ENCODE measurements around the gene AKIRIN2. TPM values are rescaled to one million over a fixed set of nuclear protein-coding genes. Genes with fewer than 3 reads are reported as not detected.

Gene AKIRIN2
- total and polyA plus RNA-seq, 9 of the 15 experiments (the other 6 are each of a cell fraction or from before 2014, with no cell fraction given): 5.8 to 63.9 (median 28.1) TPM

- Histone ChIP-seq H3K9ac (ENCODE audit: insufficient read depth in 1 of 2, low read depth in 2 of 2, low read length in 2 of 2) (no peak overlapping the region), H3K27ac (ENCODE audit: extremely low read depth, low read depth, low read length) (no peak overlapping the region), H2AFZ (ENCODE audit: low read depth, low read length) (peak overlapping the region; percentile 55; the same call in 1 of the 2 replicates), H3K9me1 (ENCODE audit: control insufficient read depth, insufficient read depth, low read length) (no peaks in the 10 kb centered on the region), H4K20me1 (replicated peaks; ENCODE audit: control insufficient read depth, insufficient read depth, low read length) (no peaks in the 10 kb centered on the region), H3K27me3 (ENCODE audit: control insufficient read depth in 2 of 2, insufficient read depth in 2 of 2, low read length in 2 of 2) (no peaks in the 10 kb centered on the region; a peak in 1 of 5 replicates), H3K4me1 (replicated peaks in 1 of 2; ENCODE audit: control insufficient read depth in 2 of 2, insufficient read depth in 2 of 2, low read length in 2 of 2) (no peaks in the 10 kb centered on the region), H3K36me3 (ENCODE audit: control insufficient read depth, insufficient read depth, low read length) (no peaks in the 10 kb centered on the region), H3K4me3 (no peak overlapping the region), H3K9me3 (replicated peaks; ENCODE audit: control insufficient read depth, insufficient read depth, low read depth, low read length) (no peaks in the 10 kb centered on the region), H3K4me2 (ENCODE audit: insufficient read depth, low read length) (no peak overlapping the region), H3K79me2 (ENCODE audit: control insufficient read depth, insufficient read depth, low read length) (no peaks in the 10 kb centered on the region)
- in situ Hi-C loops (cut with MboI) (no loop called here), intact Hi-C loops (cut with micrococcal nuclease) (no loop called here)
- BruUV-seq (replicated peaks): no TSS peak
- CTCF ChIA-PET (ENCODE audit: low intra/inter-chr PET ratio): no interaction called here
- ATAC-seq (no peak; the same call in 2 of the 3 replicates), FAIRE-seq (no peak), DNase-seq (ENCODE audit: extremely low read depth in 1 of 4, low spot score in 3 of 4) (no peak)
- POLR2A ChIA-PET: interaction anchor here (0.9 to 1.1 kb wide), 2 partner anchors 8 to 16 kb away, joined by 3 read pairs; no protein-coding TSS in a partner anchor
- 9% methylated on average over 1 of the region's 1 CpG for WGBS (ENCODE audit: insufficient coverage, low coverage, missing lambda C conversion rate)
- TF ChIP-seq FOSL1 (tag; conservative IDR thresholded peaks at IDR 0.05) (peak; percentile 44; the same call in 1 of the 2 replicates), FOXA3 (CRISPR knock-in tag; conservative IDR thresholded peaks at IDR 0.05 in 1 of 2, IDR thresholded peaks at IDR 0.05 in 1 of 2) (peak in 1 of 2 experiments; percentile 41; a peak in 1 of 4 replicates), IRF9 (tag; IDR thresholded peaks at IDR 0.05) (no peak)
Measured at GRCh38 chr6:87747646-87748045, 45.6 kb upstream of the AKIRIN2 start.
